NOMO-1 treated with DMSO at 0.1 percent for 48 hours (cell line): ENCODE data around the gene FBN1.

Experiments used
- DNase-seq: peaks from one replicate; lab custom pipeline; 2025; ENCODE audit not compliant: unreplicated experiment; lab: John Stamatoyannopoulos, UW

Gene FBN1

GRCh38 chr15:48408327-48408726 is 237.2 kb downstream of the FBN1 start:
- DNase-seq, result no peak

GRCh38 chr15:48407646-48408045 is 237.9 kb downstream of the FBN1 start:
- DNase-seq, result no peak

- DNase-seq, result no peak
Measured at GRCh38 chr15:48406911-48407310, 238.6 kb downstream of the FBN1 start.

GRCh38 chr15:48406266-48406891 is 239.1 kb downstream of the FBN1 start:
- DNase-seq, result no peak

- DNase-seq, result no peak
Measured at GRCh38 chr15:48402427-48403177, 242.9 kb downstream of the FBN1 start.

GRCh38 chr15:48400086-48400485 is 245.4 kb downstream of the FBN1 start:
- DNase-seq, result no peak

GRCh38 chr15:48397841-48398240 is 247.7 kb downstream of the FBN1 start:
- DNase-seq, result no peak

- no peak for DNase-seq
Measured at GRCh38 chr15:48396020-48396419, 249.5 kb downstream of the FBN1 start.

GRCh38 chr15:48395521-48396011 is 249.9 kb downstream of the FBN1 start:
- DNase-seq, result no peak

- DNase-seq, result no peak
Measured at GRCh38 chr15:48394970-48395369, 250.5 kb downstream of the FBN1 start.

GRCh38 chr15:48393645-48394506 is 251.6 kb downstream of the FBN1 start:
- DNase-seq, result no peak

GRCh38 chr15:48392356-48392755 is 253.2 kb downstream of the FBN1 start:
- DNase-seq, result no peak

- DNase-seq, result no peak
Measured at GRCh38 chr15:48391950-48392349, 253.6 kb downstream of the FBN1 start.

- DNase-seq, result no peak
Measured at GRCh38 chr15:48389691-48390143, 255.8 kb downstream of the FBN1 start.

- DNase-seq, result no peak
Measured at GRCh38 chr15:48388910-48389309, 256.6 kb downstream of the FBN1 start.

- no peak for DNase-seq
Measured at GRCh38 chr15:48388016-48388851, 257.3 kb downstream of the FBN1 start.

- DNase-seq, result no peak
Measured at GRCh38 chr15:48385031-48385830, 260.3 kb downstream of the FBN1 start.

GRCh38 chr15:48384616-48385015 is 260.9 kb downstream of the FBN1 start:
- DNase-seq, result no peak

- no peak for DNase-seq
Measured at GRCh38 chr15:48383031-48383430, 262.5 kb downstream of the FBN1 start.

- DNase-seq, result no peak
Measured at GRCh38 chr15:48381861-48382260, 263.6 kb downstream of the FBN1 start.
